ENCODE results near the gene PPP4R1. TPM values are rescaled to one million over a fixed set of nuclear protein-coding genes. Genes with fewer than 3 reads are reported as not detected.

PPP4R1 gene
- total RNA-seq, 2 experiments from 2014 or later: 42.2 to 42.9 TPM

- ATAC-seq (no peak), DNase-seq (no peak)
- H3K36me3 Mint-ChIP-seq (ENCODE audit: low read depth): peaks cover 35% of the 10 kb centered on the region
- no peak overlapping the region for H3K27ac Mint-ChIP-seq
- no peaks in the 10 kb centered on the region for H3K27me3 Mint-ChIP-seq (ENCODE audit: low read depth)
- H3K4me3 Mint-ChIP-seq: no peak overlapping the region
- ChIA-PET CTCF (no interaction called here), POLR2A (no interaction called here)
- H3K4me1 Mint-ChIP-seq (ENCODE audit: low read depth): no peaks in the 10 kb centered on the region
- no peaks in the 10 kb centered on the region for H3K9me3 Mint-ChIP-seq (ENCODE audit: insufficient read depth)
These were observed 36.1 kb downstream of the PPP4R1 start for GRCh38 chr18:9578306-9578705.

GRCh38 chr18:9577361-9577760 lies 37.0 kb downstream of the PPP4R1 start:
- Mint-ChIP-seq H3K4me1 (ENCODE audit: low read depth) (no peaks in the 10 kb centered on the region), H3K36me3 (ENCODE audit: low read depth) (peaks cover 27% of the 10 kb centered on the region), H3K9me3 (ENCODE audit: insufficient read depth) (no peaks in the 10 kb centered on the region), H3K27ac (no peak overlapping the region), H3K27me3 (ENCODE audit: low read depth) (no peaks in the 10 kb centered on the region), H3K4me3 (no peak overlapping the region)
- DNase-seq: no peak
- CTCF ChIA-PET: interaction anchor here (0.7 kb wide), 1 partner anchor 61 kb away, joined by 3 read pairs; no protein-coding TSS in a partner anchor
- ATAC-seq: no peak
- POLR2A ChIA-PET: no interaction called here

- Mint-ChIP-seq H3K4me3 (no peak overlapping the region), H3K9me3 (ENCODE audit: insufficient read depth) (no peaks in the 10 kb centered on the region), H3K27me3 (ENCODE audit: low read depth) (no peaks in the 10 kb centered on the region), H3K36me3 (ENCODE audit: low read depth) (peaks cover 17% of the 10 kb centered on the region), H3K27ac (no peak overlapping the region), H3K4me1 (ENCODE audit: low read depth) (no peaks in the 10 kb centered on the region)
- DNase-seq (peak; percentile 32), ATAC-seq (no peak)
- ChIA-PET CTCF (interaction anchor here (0.9 to 1.6 kb wide), 6 partner anchors 9 to 98 kb away, joined by 3 to 9 read pairs (median 3); no protein-coding TSS in a partner anchor), POLR2A (no interaction called here)
These were observed 38.8 kb downstream of the PPP4R1 start for GRCh38 chr18:9575558-9575957.

- Mint-ChIP-seq H3K27ac (no peak overlapping the region), H3K4me3 (no peak overlapping the region), H3K4me1 (ENCODE audit: low read depth) (no peaks in the 10 kb centered on the region), H3K9me3 (ENCODE audit: insufficient read depth) (no peaks in the 10 kb centered on the region), H3K36me3 (ENCODE audit: low read depth) (peaks cover 19% of the 10 kb centered on the region), H3K27me3 (ENCODE audit: low read depth) (no peaks in the 10 kb centered on the region)
- ChIA-PET POLR2A (no interaction called here), CTCF (interaction anchor here (1.2 to 1.6 kb wide), 3 partner anchors 9 to 99 kb away, joined by 4 to 9 read pairs (median 6); no protein-coding TSS in a partner anchor)
- no peak for DNase-seq
- no peak for ATAC-seq
These were observed 39.8 kb downstream of the PPP4R1 start for GRCh38 chr18:9574473-9575115.

GRCh38 chr18:9571546-9571945 lies 42.8 kb downstream of the PPP4R1 start:
- Mint-ChIP-seq H3K4me1 (ENCODE audit: low read depth) (no peaks in the 10 kb centered on the region), H3K27me3 (ENCODE audit: low read depth) (no peaks in the 10 kb centered on the region), H3K36me3 (ENCODE audit: low read depth) (peaks cover 21% of the 10 kb centered on the region), H3K27ac (no peak overlapping the region), H3K9me3 (ENCODE audit: insufficient read depth) (no peaks in the 10 kb centered on the region), H3K4me3 (no peak overlapping the region)
- no peak for ATAC-seq
- CTCF ChIA-PET: interaction anchor here (0.7 to 1.7 kb wide), 2 partner anchors 9 to 1223 kb away, joined by 3 to 4 read pairs; no protein-coding TSS in a partner anchor
- POLR2A ChIA-PET: interaction anchor here (0.7 kb wide), 1 partner anchor 559 kb away, joined by 5 read pairs; no protein-coding TSS in a partner anchor
- DNase-seq: no peak

GRCh38 chr18:9570255-9570654 lies 44.1 kb downstream of the PPP4R1 start:
- Mint-ChIP-seq H3K4me3 (no peak overlapping the region), H3K27ac (no peak overlapping the region), H3K27me3 (ENCODE audit: low read depth) (no peaks in the 10 kb centered on the region), H3K4me1 (ENCODE audit: low read depth) (no peaks in the 10 kb centered on the region), H3K36me3 (ENCODE audit: low read depth) (peaks cover 18% of the 10 kb centered on the region), H3K9me3 (ENCODE audit: insufficient read depth) (no peaks in the 10 kb centered on the region)
- ChIA-PET POLR2A (no interaction called here), CTCF (no interaction called here)
- no peak for DNase-seq
- ATAC-seq: no peak

- no peak overlapping the region for H3K27ac Mint-ChIP-seq
- ATAC-seq (no peak), DNase-seq (no peak)
- H3K9me3 Mint-ChIP-seq (ENCODE audit: insufficient read depth): no peaks in the 10 kb centered on the region
- no peaks in the 10 kb centered on the region for H3K4me1 Mint-ChIP-seq (ENCODE audit: low read depth)
- H3K27me3 Mint-ChIP-seq (ENCODE audit: low read depth): no peaks in the 10 kb centered on the region
- H3K4me3 Mint-ChIP-seq: no peak overlapping the region
- POLR2A ChIA-PET: no interaction called here
- H3K36me3 Mint-ChIP-seq (ENCODE audit: low read depth): peaks cover 19% of the 10 kb centered on the region
- CTCF ChIA-PET: interaction anchor here (1.1 kb wide), 1 partner anchor 41 kb away, joined by 3 read pairs; no protein-coding TSS in a partner anchor
These were observed 45.2 kb downstream of the PPP4R1 start for GRCh38 chr18:9569178-9569577.

GRCh38 chr18:9568186-9568585 lies 46.2 kb downstream of the PPP4R1 start:
- ATAC-seq (no peak), DNase-seq (no peak)
- Mint-ChIP-seq H3K4me1 (ENCODE audit: low read depth) (no peaks in the 10 kb centered on the region), H3K9me3 (ENCODE audit: insufficient read depth) (no peaks in the 10 kb centered on the region), H3K4me3 (no peak overlapping the region), H3K36me3 (ENCODE audit: low read depth) (peaks cover 20% of the 10 kb centered on the region), H3K27me3 (ENCODE audit: low read depth) (no peaks in the 10 kb centered on the region), H3K27ac (no peak overlapping the region)
- ChIA-PET CTCF (interaction anchor here (1.1 kb wide), 1 partner anchor 40 kb away, joined by 3 read pairs; no protein-coding TSS in a partner anchor), POLR2A (no interaction called here)

- ATAC-seq (no peak), DNase-seq (no peak)
- no peaks in the 10 kb centered on the region for H3K27me3 Mint-ChIP-seq (ENCODE audit: low read depth)
- peaks cover 29% of the 10 kb centered on the region for H3K36me3 Mint-ChIP-seq (ENCODE audit: low read depth)
- H3K9me3 Mint-ChIP-seq (ENCODE audit: insufficient read depth): no peaks in the 10 kb centered on the region
- no peak overlapping the region for H3K4me3 Mint-ChIP-seq
- ChIA-PET POLR2A (no interaction called here), CTCF (interaction anchor here (2.2 kb wide), 1 partner anchor 9 kb away, joined by 6 read pairs; no protein-coding TSS in a partner anchor)
- H3K27ac Mint-ChIP-seq: no peak overlapping the region
- H3K4me1 Mint-ChIP-seq (ENCODE audit: low read depth): no peaks in the 10 kb centered on the region
These were observed 49.0 kb downstream of the PPP4R1 start for GRCh38 chr18:9565407-9565806.

- H3K27ac Mint-ChIP-seq: no peak overlapping the region
- ATAC-seq (no peak), DNase-seq (no peak)
- ChIA-PET POLR2A (no interaction called here), CTCF (interaction anchor here (1.3 kb wide), 1 partner anchor 9 kb away, joined by 4 read pairs; no protein-coding TSS in a partner anchor)
- H3K4me1 Mint-ChIP-seq (ENCODE audit: low read depth): no peaks in the 10 kb centered on the region
- no peak overlapping the region for H3K4me3 Mint-ChIP-seq
- H3K36me3 Mint-ChIP-seq (ENCODE audit: low read depth): peaks cover 24% of the 10 kb centered on the region
- no peaks in the 10 kb centered on the region for H3K9me3 Mint-ChIP-seq (ENCODE audit: insufficient read depth)
- H3K27me3 Mint-ChIP-seq (ENCODE audit: low read depth): no peaks in the 10 kb centered on the region
These were observed 51.0 kb downstream of the PPP4R1 start for GRCh38 chr18:9563331-9563730.

GRCh38 chr18:9562584-9562983 lies 51.8 kb downstream of the PPP4R1 start:
- no peaks in the 10 kb centered on the region for H3K27me3 Mint-ChIP-seq (ENCODE audit: low read depth)
- H3K9me3 Mint-ChIP-seq (ENCODE audit: insufficient read depth): no peaks in the 10 kb centered on the region
- no peak overlapping the region for H3K27ac Mint-ChIP-seq
- no peak overlapping the region for H3K4me3 Mint-ChIP-seq
- ChIA-PET POLR2A (no interaction called here), CTCF (interaction anchor here (1.1 to 1.3 kb wide), 3 partner anchors 10 to 45 kb away, joined by 3 to 6 read pairs (median 4); no protein-coding TSS in a partner anchor)
- DNase-seq: no peak
- H3K36me3 Mint-ChIP-seq (ENCODE audit: low read depth): peaks cover 24% of the 10 kb centered on the region
- H3K4me1 Mint-ChIP-seq (ENCODE audit: low read depth): no peaks in the 10 kb centered on the region
- ATAC-seq: no peak

- CTCF ChIA-PET: interaction anchor here (1.1 to 1.3 kb wide), 2 partner anchors 12 to 44 kb away, joined by 3 to 6 read pairs; no protein-coding TSS in a partner anchor
- peaks cover 30% of the 10 kb centered on the region for H3K36me3 Mint-ChIP-seq (ENCODE audit: low read depth)
- no peaks in the 10 kb centered on the region for H3K4me1 Mint-ChIP-seq (ENCODE audit: low read depth)
- H3K9me3 Mint-ChIP-seq (ENCODE audit: insufficient read depth): no peaks in the 10 kb centered on the region
- DNase-seq: no peak
- POLR2A ChIA-PET: no interaction called here
- ATAC-seq: no peak
- no peak overlapping the region for H3K27ac Mint-ChIP-seq
- no peak overlapping the region for H3K4me3 Mint-ChIP-seq
- no peaks in the 10 kb centered on the region for H3K27me3 Mint-ChIP-seq (ENCODE audit: low read depth)
These were observed 52.6 kb downstream of the PPP4R1 start for GRCh38 chr18:9561759-9562158.

Data from activated CD8-positive, alpha-beta T cell treated with anti-CD3 and anti-CD28 coated beads, Interleukin-2, amount 10 ng/mL, durations not matched to agents 7 days and 5 days (primary cell).